ENCODE data around the gene ZNF835. TPM values are rescaled to one million over a fixed set of nuclear protein-coding genes. Genes with fewer than 3 reads are reported as not detected.
"Not testable (repeated sequence)": the region's sequence is repeated elsewhere in the genome, so short reads cannot be mapped to it uniquely, and the experiment has no call there.

Gene ZNF835
- total RNA-seq: 13.0 TPM

- FAIRE-seq: no peak
- DNase-seq (ENCODE audit: low spot score in 2 of 2): peak; percentile 91 to 95
These were observed at the start of gene ZNF835 for GRCh38 chr19:56671613-56671994. TSS of gene ZNF835 (minus strand) at chr19:56671757. CDS start at chr19:56665198, 6,559 bp downstream.

GRCh38 chr19:56720281-56720680 lies 48.7 kb upstream of the ZNF835 start:
- FAIRE-seq: no peak
- DNase-seq (ENCODE audit: low spot score in 2 of 2): peak in 1 of 2 donors; percentile 56

- FAIRE-seq: no peak
- no peak for DNase-seq (ENCODE audit: low spot score in 2 of 2)
These were observed 46.7 kb upstream of the ZNF835 start for GRCh38 chr19:56718231-56718630.

GRCh38 chr19:56712611-56713276 lies 41.2 kb upstream of the ZNF835 start:
- DNase-seq (ENCODE audit: low spot score in 2 of 2) (no peak), FAIRE-seq (no peak)

GRCh38 chr19:56710437-56710836 lies 38.9 kb upstream of the ZNF835 start:
- no peak for DNase-seq (ENCODE audit: low spot score in 2 of 2)
- peak; percentile 94 for FAIRE-seq

GRCh38 chr19:56707821-56708220 lies 36.3 kb upstream of the ZNF835 start:
- FAIRE-seq: peak; percentile 93

GRCh38 chr19:56705939-56706338 lies 34.4 kb upstream of the ZNF835 start:
- DNase-seq (ENCODE audit: low spot score in 2 of 2) (no peak), FAIRE-seq (no peak)

More at GRCh38 chr19:56707821-56708220, 36.3 kb upstream of the ZNF835 start:
- DNase-seq (ENCODE audit: low spot score in 2 of 2): no peak

GRCh38 chr19:56701895-56702294 lies 30.3 kb upstream of the ZNF835 start:
- FAIRE-seq (no peak), DNase-seq (ENCODE audit: low spot score in 2 of 2) (no peak)

- no peak for FAIRE-seq
These were observed 28.0 kb upstream of the ZNF835 start for GRCh38 chr19:56699552-56699951.

GRCh38 chr19:56692206-56692895 lies 20.8 kb upstream of the ZNF835 start:
- FAIRE-seq (no peak), DNase-seq (ENCODE audit: low spot score in 2 of 2) (peak in 1 of 2 donors; percentile 55)

More at GRCh38 chr19:56699552-56699951, 28.0 kb upstream of the ZNF835 start:
- no peak for DNase-seq (ENCODE audit: low spot score in 2 of 2)

- no peak for FAIRE-seq
- DNase-seq (ENCODE audit: low spot score in 2 of 2): no peak
These were observed 19.1 kb upstream of the ZNF835 start for GRCh38 chr19:56690670-56691069.

GRCh38 chr19:56689198-56689597 lies 17.6 kb upstream of the ZNF835 start:
- peak; percentile 61 for FAIRE-seq
- no peak for DNase-seq (ENCODE audit: low spot score in 2 of 2)

GRCh38 chr19:56687031-56687430 lies 15.5 kb upstream of the ZNF835 start:
- no peak for FAIRE-seq
- no peak for DNase-seq (ENCODE audit: low spot score in 2 of 2)

- DNase-seq (ENCODE audit: low spot score in 2 of 2): no peak
- no peak for FAIRE-seq
These were observed 11.6 kb upstream of the ZNF835 start for GRCh38 chr19:56683116-56683515.

- no peak for DNase-seq (ENCODE audit: low spot score in 2 of 2)
- FAIRE-seq: no peak
These were observed 10.1 kb upstream of the ZNF835 start for GRCh38 chr19:56681702-56682101.

- FAIRE-seq: no peak
- peak in 1 of 2 donors; percentile 39 for DNase-seq (ENCODE audit: low spot score in 2 of 2)
These were observed 6.6 kb upstream of the ZNF835 start for GRCh38 chr19:56678205-56678604.

- DNase-seq (ENCODE audit: low spot score in 2 of 2): not testable (repeated sequence)
- FAIRE-seq: peak; percentile 95
These were observed 1.1 kb upstream of the ZNF835 start for GRCh38 chr19:56672610-56673009.

GRCh38 chr19:56670961-56671612 lies 470 bp downstream of the ZNF835 start:
- DNase-seq (ENCODE audit: low spot score in 2 of 2) (no peak), FAIRE-seq (no peak)

GRCh38 chr19:56670401-56670960 lies 1.1 kb downstream of the ZNF835 start:
- FAIRE-seq: no peak

GRCh38 chr19:56668676-56669075 lies 2.9 kb downstream of the ZNF835 start:
- FAIRE-seq (no peak), DNase-seq (ENCODE audit: low spot score in 2 of 2) (no peak)

More at GRCh38 chr19:56670401-56670960, 1.1 kb downstream of the ZNF835 start:
- DNase-seq (ENCODE audit: low spot score in 2 of 2): no peak

- FAIRE-seq (no peak), DNase-seq (ENCODE audit: low spot score in 2 of 2) (no peak)
These were observed 4.2 kb downstream of the ZNF835 start for GRCh38 chr19:56667311-56667870.

Measured in frontal cortex (tissue), 4 donors.